Prostate gland (tissue), 2 donors: ENCODE data around the gene SLC2A6.

Source experiments
- POLR2A ChIP-seq: fragments of 450-650 bp; IDR thresholded peaks from one replicate; pipeline ENCODE4 v1.6.1; 2016; ENCODE audit warnings: antibody characterized with exemption, mild to moderate bottlenecking
- TF ChIP-seq, protein P1 (sequence below), 4 experiments: fragments of 200-600 bp in 2 of 4; fragments of 450-650 bp in 2 of 4; sonication (generic) in 2 of 4; IDR thresholded peaks; 1 replicate in 3 of 4; 2 replicates in 1 of 4; pipeline ENCODE4 v1.5.1; 2016 to 2019; ENCODE audit warnings: antibody characterized with exemption in 4 of 4, mild to moderate bottlenecking in 2 of 4, moderate library complexity in 2 of 4

DNA sequence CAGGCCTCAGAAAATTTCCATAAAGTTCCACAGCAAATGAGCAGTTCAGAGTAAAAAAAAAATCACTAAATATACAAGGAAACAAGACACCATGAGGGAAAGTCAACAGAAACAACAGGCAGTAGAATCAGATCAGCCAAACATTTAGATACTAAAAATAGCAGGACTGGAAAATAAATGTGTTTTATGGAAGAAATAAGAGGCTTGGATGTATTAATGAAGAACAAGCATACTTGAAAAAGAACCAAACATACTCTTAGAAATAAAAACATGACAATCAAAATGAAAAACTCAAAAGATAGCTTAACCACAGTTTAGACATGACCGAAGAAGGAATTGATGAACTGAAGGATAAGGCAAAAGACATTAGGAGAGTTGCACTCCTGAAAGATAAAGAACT, 23.2 kb upstream of the SLC2A6 start:
- no peak for TF ChIP-seq POLR2A
- TF ChIP-seq, protein P1, sequence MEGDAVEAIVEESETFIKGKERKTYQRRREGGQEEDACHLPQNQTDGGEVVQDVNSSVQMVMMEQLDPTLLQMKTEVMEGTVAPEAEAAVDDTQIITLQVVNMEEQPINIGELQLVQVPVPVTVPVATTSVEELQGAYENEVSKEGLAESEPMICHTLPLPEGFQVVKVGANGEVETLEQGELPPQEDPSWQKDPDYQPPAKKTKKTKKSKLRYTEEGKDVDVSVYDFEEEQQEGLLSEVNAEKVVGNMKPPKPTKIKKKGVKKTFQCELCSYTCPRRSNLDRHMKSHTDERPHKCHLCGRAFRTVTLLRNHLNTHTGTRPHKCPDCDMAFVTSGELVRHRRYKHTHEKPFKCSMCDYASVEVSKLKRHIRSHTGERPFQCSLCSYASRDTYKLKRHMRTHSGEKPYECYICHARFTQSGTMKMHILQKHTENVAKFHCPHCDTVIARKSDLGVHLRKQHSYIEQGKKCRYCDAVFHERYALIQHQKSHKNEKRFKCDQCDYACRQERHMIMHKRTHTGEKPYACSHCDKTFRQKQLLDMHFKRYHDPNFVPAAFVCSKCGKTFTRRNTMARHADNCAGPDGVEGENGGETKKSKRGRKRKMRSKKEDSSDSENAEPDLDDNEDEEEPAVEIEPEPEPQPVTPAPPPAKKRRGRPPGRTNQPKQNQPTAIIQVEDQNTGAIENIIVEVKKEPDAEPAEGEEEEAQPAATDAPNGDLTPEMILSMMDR (IDR thresholded peaks at IDR 0.05): no peak
